GM10248 (cell line): ENCODE results near the gene TNIP2.

Source experiments
- CTCF ChIA-PET: fragments of 300-600 bp; sonication (Branson Sonifier 250); formaldehyde crosslinking; extraction: SDS; loops from one replicate; lab custom pipeline; 2021; ENCODE audit warnings: antibody characterized with exemption; lab: Yijun Ruan, JAX
- POLR2A ChIA-PET: fragments of 350-650 bp; sonication (Branson Sonifier 250); formaldehyde crosslinking; extraction: SDS; loops from one replicate; lab custom pipeline; 2020; ENCODE audit warnings: antibody characterized with exemption; lab: Yijun Ruan, JAX
- DNase-seq: peaks from one replicate; pipeline ENCODE4 v3.0.0; 2012; ENCODE audit errors: extremely low spot score
- TF ChIP-seq, protein P1 (sequence below): IDR thresholded peaks from 2 replicates; pipeline ENCODE4 v1.5.1; 2012; ENCODE audit warnings: mild to moderate bottlenecking, low read depth; ENCODE audit errors: extremely low read depth, missing control alignments, control extremely low read depth

Gene TNIP2

DNA sequence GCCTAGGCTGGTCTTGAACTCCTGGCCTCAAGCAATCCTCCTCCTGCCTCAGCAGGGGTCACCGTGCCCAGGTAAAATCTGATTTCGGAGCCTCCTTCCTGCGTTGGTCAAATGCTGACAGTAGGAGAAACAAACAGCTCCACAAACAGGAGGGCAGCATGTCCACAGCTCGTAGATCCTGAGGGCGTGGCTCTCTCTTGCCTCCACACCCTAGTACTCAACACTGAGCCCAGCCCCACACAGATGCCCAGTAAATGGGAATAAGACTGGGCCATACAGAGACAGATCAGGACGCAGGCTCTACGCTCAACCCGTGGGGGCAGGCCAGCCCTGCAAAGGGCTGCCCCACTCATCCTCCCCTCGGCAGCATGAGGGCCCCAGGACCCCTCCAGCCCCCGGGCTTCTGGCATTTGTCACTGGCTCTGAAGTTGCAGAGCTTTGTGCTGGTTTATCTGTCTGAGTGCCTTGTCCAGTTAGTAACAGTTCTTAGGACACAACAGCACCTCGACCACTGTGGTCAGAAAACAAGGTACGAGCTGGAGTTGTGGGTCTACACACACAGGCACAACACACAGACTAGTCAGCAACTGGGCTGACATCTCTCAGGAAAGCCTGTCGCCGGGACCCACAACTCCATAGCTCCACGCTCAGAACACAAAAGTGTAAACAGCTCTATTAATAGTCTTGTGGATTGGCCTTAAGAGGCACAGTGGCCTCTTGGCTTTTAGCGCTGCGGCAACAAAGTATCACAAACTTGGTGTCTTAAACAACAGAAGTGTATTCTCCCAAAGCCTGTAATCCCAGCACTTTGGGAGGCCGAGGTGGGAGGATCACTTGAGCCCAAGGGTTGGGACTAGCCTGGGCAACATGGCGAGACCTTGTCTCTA lies 5.2 kb downstream of the TNIP2 start:
- ChIA-PET CTCF (interaction anchor here (0.9 kb wide), 1 partner anchor 12 kb away, joined by 3 read pairs; no protein-coding TSS in a partner anchor), POLR2A (no interaction called here)
- TF ChIP-seq, protein P1, sequence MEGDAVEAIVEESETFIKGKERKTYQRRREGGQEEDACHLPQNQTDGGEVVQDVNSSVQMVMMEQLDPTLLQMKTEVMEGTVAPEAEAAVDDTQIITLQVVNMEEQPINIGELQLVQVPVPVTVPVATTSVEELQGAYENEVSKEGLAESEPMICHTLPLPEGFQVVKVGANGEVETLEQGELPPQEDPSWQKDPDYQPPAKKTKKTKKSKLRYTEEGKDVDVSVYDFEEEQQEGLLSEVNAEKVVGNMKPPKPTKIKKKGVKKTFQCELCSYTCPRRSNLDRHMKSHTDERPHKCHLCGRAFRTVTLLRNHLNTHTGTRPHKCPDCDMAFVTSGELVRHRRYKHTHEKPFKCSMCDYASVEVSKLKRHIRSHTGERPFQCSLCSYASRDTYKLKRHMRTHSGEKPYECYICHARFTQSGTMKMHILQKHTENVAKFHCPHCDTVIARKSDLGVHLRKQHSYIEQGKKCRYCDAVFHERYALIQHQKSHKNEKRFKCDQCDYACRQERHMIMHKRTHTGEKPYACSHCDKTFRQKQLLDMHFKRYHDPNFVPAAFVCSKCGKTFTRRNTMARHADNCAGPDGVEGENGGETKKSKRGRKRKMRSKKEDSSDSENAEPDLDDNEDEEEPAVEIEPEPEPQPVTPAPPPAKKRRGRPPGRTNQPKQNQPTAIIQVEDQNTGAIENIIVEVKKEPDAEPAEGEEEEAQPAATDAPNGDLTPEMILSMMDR, result no peak
- no peak for DNase-seq

DNA sequence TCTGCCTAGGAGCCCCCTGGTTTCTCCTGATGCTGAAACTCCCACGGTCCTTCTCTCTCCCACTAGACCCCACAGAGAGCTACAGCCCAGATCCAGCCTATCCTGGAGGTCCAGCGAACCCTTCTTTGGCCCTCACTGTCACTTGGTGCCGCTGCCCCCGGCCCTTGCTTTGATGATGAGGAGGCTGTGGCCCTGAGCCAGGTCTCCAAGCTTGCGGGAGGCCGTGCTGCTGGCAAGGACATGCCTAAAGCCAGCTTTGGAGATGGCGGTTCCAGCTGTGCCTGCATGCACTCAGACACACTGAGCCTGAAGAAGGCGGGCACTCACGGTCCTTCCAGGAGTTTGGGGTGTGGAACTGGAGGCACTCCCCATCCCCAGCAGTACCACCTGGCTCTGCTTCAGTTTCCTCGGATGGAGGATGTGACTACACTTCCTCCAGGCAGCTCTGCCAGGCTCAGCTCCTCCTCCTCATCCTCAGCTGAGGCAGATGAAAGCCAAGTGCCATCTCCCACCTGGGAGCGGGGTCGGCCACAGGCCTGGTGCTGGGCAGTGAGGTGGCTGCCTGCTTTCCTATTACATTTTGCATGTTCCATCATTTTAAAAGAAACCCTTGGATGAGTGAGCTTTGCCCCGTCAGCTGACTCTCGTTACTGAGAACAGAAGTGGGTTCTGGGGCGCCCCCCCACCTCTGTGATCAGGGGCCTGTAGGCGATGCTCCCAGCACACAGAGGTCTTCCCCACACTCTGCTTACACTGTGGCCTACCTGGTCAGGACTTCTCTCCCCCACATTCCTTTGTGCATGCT lies 9.0 kb downstream of the TNIP2 start:
- ChIA-PET CTCF (interaction anchor here (0.9 to 2.3 kb wide), 6 partner anchors 17 to 527 kb away, joined by 3 to 9 read pairs (median 4); partner anchors contain the start of gene GRK4), POLR2A (interaction anchor here (1.0 to 2.2 kb wide), 4 partner anchors 9 to 190 kb away, joined by 3 to 7 read pairs (median 4); partner anchors contain the start of gene TNIP2)
- TF ChIP-seq, protein P1, result no peak
- DNase-seq, result no peak

DNA sequence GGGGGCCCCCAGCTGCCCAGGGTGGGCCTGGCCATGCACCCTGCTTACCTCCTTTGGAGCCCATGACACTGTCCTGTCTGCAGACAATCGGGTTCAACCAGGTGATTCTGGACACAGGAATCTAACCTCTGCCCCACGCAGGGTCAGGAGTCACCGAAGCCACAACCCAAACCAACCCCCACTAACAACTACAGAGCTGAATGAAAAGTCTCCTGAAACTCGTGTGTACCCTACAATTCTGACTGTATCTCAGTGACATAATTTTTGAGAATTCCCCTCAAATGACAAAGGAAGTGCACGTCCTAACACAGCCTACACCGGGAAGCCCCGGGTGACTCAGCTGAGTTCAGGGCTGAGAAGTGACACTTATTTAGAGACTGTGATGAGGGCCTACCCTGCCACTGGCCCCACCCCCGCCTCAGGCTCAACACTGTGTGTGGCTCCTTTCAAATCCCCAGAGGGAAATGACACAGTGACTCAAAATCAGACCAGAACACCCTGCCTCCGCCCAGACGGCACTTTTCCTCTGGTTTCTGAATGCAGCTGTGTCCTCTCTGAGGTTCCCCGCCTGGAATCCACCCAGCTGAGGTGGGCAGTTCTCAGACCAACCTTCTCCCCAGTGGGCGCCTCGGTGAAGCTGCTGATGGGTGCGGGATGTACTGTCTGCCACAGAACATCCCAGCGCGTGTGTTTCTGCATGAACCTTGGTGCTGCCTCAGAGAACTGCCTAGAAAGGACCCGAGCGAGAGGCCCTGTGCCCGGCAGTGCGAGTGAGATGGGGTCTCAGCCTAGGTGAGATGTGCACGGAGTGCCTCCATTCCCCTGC lies 9.9 kb downstream of the TNIP2 start:
- DNase-seq, result peak; percentile 94
- CTCF ChIA-PET, result interaction anchor here (0.9 to 2.3 kb wide), 7 partner anchors 17 to 526 kb away, joined by 3 to 9 read pairs (median 3); partner anchors contain the start of gene GRK4
- POLR2A ChIA-PET, result interaction anchor here (0.6 to 2.2 kb wide), 5 partner anchors 10 to 191 kb away, joined by 3 to 7 read pairs (median 4); partner anchors contain the start of gene TNIP2
- TF ChIP-seq, protein P1, result no peak

DNA sequence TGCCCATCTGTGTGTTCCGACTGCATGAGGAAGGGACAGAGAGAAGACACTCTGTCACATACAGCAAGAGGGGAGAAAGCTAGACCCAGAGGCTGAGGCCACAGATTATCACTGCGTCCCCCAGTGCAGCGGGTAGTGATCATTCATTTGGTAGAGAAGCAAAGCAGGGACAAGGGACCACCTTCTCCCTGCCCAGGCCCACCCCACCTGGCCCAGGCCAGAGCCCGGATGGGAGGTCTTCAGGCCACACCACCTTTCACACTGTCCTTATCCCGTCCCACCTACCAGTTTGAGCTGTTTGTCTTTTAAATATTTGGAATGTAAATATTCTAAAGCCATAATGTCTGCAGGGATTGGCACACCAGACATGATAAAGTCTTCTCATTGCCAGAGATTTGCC lies 10.6 kb downstream of the TNIP2 start:
- ChIA-PET POLR2A (interaction anchor here (0.6 to 2.2 kb wide), 3 partner anchors 11 to 190 kb away, joined by 3 to 7 read pairs (median 4); partner anchors contain the start of gene TNIP2), CTCF (interaction anchor here (0.9 to 1.2 kb wide), 2 partner anchors 72 to 216 kb away, joined by 3 read pairs; no protein-coding TSS in a partner anchor)
- DNase-seq, result no peak
- TF ChIP-seq, protein P1, result no peak

DNA sequence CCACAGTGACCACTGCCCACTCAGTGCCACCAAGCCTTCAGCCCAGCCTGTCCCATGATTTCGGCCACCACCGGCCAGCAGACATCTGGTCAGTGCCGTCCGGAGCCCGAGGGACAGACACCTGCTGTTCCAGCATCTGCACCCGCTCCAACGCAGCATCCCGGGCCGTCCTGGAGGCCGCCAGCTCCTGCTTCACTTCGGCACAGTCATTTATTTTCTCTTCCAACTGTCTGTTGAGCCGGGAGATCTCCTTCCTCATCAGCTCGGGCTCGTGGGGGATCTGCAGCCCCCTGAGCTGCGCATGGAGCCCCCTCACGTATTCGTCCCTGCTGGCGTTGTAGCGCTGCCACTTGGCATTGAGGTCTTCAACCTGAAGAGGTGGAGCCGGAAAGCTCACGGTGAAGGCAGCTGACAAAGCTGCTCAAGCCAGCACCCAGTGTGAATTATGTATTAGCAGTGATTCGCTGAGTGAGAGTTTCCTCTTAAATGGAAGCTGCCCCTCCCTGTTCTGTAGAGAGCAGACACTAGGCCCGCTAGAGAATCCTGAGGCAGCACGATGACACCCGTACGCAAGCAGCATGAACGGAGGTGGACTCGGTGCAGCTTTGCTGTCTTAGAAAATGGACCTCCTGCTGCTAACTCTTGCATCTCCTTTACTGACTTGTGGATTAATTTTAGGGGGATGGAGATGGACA lies 11.4 kb downstream of the TNIP2 start:
- ChIA-PET CTCF (interaction anchor here (1.2 to 1.4 kb wide), 3 partner anchors 10 to 217 kb away, joined by 3 to 4 read pairs (median 3); no protein-coding TSS in a partner anchor), POLR2A (no interaction called here)
- TF ChIP-seq, protein P1, result no peak
- DNase-seq, result no peak
